HG02973 (cell line): Measurements from ENCODE around the gene RNASEH2A.
"Not testable (repeated sequence)": the region's sequence is repeated elsewhere in the genome, so short reads cannot be mapped to it uniquely, and the experiment has no call there.

Source experiments
- ATAC-seq: cut with Tn5 transposase; IDR thresholded peaks from one replicate; pipeline ENCODE4 v1.9.1; 2021; ENCODE audit warnings: moderate library complexity; ENCODE audit not compliant: unreplicated experiment

Gene RNASEH2A

DNA sequence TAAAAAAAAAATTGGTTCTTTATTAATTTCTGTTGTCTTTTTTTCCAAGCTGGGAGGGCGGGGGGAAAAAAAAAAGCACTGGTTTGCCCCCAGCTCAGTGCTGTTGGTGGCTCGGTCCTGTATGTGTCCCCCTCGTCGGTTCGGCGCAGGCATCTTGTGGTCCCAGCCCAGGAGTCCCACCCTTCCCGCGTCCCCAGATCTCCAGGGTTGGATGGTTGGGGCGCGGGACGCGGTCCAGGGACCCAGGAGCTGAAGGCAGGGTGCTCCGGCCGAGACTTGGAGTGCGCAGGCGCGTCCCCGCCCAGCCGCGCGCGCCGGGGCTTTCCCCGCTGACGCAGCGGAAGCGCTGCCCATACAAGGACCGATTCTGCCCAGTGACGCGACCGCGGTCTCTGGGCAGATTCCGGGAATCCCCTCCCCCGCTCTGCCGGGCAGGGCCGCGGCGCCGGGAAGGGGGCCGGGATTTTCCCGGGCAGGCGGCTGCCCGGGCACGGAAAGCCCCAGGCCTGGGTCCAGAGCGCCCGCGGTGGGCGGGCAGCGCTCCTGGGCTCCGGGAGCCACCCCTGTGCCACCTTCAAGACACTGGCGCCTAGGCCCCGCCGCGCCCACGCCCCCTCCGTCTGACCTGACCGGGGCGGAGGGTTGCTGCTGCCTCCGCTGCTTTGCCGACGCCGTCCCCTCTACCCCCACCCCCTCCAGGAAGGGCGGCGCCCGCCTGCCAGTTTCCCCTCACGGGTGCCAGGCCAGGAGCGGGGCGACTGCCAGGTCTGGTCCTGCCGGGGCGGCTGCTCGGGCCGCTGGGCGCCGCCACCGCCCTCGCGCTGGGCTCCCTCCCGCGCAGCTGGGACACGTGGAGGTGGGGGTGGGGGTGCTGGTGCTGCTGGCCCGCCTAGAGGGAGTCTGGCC, 12.8 kb upstream of the RNASEH2A start:
- peak; percentile 19 for ATAC-seq

DNA sequence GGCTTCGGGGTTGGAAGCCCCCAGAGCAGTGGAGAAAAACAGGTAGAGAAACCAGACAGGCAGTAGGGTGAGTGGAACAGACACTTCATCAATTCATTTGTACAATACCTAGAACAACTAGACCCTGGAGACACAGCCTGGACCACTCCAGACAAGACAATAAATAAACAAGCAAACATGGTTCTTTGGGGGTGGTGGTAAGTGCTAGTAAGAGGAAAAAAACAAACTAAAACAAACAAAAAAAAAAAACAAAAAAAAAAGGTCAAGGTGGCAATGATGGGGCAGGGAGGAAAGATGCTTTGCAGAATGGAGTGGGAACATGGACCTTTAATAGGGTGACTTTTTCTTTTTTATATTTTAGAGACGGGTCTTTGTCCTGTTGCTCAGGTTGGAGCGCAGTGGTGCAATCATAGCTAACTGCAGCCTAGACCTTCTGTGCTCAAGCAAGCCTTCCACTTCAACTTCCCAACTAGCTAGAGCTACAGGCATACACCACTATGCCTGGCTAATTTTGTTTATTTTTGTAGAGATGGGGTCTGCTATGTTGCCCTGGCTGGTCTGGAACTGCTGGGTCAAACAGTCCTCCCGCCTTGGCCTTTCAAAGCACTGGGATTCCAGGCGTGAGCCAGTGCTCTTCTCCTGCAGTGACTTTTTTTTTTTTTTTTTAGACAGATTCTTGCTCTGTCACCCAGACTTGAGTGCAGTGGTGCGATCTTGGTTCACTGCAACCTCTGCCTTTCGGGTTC, 12.0 kb upstream of the RNASEH2A start:
- no peak for ATAC-seq

DNA sequence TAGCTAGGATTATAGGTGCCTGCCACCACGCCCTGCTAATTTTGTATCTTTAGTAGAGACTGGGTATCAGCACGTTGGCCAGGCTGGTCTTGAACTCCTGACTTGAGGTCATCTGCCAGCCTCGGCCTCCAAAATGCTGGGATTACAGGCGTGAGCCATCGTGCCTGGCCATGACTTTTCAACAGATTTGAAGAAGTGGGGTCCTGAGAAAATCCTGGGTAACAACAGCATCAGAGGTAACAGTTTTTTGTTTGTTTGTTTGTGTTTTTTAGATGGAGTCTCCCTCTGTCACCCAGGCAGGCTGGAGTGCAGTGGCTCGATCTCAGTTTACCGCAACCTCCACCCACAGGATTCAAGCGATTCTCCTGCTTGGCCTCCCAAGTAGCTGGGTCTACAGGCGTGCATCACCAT, 11.4 kb upstream of the RNASEH2A start:
- no peak for ATAC-seq

DNA sequence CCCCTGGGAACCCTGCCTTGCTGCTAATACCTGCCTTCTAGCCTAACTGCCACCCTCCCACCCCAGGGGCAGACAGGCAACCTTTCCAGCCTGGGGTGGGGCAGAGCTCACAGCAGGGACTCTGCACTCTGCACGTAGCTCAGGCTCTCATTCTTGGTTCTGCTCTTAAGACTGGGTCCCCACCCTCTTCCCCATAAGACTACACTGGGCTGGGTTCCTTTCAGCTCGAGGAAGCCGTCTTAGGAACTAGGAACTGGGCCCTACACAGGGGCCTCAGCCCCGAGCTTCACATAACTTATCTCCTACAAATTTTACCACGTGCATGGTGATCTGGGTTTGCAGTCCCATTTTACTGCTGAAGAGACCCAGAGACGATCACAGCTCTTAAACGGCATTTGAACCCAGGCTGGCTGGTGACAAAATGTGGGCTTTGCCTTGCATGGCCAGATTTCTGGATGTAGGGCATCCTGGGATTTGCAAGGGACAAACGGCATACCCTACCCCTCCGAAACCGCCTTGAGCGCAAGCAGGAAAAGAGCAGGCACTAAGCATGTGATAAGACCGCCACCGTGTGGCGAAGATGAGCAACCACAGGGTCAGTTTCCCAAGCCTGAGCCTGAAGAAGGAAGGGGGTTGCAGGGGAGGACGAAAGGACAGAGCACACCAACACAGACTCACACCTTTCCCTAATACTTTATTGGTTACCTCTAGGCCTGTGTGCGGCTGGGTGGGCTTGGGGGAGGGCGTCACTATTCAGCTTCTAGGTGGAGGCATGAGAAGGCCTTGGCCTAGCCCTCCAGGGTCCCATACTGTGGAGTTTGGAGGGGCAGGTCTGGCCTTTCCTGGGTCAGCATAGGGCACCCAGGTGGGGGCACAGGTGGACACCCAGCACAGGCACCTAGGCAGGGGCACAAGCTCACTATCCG, 10.0 kb upstream of the RNASEH2A start:
- no peak for ATAC-seq

DNA sequence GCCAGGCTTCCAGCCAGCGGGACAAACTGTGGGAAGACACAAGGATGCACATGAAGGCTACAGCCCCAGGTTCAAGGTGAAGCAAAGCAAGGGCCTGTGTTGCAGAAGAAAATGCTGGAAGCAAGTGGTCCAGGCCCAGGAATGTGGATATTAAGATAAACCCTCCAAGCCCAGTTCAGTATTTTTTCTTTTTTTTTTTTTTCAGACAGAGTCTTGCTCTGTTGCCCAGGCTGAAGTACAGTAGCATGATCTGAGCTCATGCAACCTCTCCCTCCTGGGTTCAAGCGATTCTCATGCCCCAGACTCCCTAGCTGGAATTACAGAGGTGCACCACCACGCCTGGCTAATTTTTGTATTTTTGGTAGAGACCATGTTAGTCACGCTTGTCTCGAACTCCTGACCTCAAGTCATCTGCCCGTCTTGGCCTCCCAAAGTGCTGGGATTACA, 9.2 kb upstream of the RNASEH2A start:
- no peak for ATAC-seq

DNA sequence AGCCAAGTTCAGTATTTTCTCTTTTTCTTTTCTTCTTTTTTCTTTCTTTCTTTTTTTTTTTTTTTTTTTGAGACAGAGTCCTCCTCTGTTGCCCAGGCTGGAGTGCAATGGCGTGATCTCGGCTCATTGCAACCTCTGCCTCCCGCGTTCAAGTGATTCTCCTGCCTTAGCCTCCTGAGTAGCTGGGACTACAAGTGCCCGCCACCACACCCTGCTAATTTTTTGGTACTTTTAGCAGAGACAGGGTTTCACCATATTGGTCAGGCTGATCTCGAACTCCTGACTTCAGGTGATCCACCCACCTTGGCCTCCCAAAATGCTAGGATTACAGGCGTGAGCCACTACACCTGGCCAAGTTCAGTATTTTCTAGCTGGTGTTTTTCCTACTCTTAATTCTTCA, 8.8 kb upstream of the RNASEH2A start:
- ATAC-seq: not testable (repeated sequence)

DNA sequence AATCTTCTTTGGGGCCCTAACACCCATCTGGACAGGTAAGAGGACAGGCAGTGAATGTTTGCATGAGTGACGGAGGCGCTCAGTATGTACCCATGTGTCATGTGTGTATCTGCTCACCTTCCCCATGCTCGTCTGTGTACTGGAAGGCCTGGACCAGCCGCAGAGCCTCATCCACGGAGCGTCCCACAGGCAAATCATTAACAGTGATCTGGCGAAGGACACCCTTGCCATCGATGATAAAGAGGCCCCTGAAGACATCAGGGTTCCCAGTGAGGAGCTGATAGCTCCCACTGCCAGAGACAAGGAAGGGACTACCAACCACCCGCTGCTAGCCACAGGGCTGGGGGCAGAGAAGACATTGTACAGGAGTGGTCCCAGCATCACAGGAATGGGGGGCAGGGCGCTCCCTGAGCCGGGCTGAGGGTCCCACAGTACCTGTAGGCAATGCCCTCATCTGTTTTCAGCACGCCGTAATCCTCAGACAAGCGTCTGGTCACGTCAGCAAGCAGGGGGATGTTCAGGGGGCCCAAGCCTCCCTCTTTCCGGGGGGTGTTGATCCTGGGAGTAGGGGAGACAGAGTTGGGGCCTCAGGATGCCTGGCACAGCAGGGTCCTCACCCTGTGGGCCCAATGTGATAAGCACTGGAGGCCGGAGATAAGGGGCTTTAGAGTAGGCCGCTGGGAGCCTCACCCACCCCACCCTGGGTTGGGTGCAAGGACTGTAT, 6.5 kb upstream of the RNASEH2A start:
- ATAC-seq: no peak

DNA sequence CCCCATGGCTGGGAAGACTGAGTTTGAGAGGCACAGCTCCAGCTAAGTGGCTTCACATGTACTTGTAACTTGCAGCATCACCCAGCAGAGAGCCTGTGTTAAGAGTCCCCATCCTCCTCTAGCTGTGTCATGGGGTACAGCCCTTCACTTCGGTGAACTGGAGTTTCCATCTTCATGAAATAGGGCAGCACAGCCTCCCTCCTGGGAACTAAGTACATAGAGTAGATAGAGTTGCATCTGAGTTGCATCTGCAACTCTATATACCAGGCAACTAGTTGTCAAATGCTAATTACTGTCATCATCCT, 6.0 kb upstream of the RNASEH2A start:
- ATAC-seq: no peak

DNA sequence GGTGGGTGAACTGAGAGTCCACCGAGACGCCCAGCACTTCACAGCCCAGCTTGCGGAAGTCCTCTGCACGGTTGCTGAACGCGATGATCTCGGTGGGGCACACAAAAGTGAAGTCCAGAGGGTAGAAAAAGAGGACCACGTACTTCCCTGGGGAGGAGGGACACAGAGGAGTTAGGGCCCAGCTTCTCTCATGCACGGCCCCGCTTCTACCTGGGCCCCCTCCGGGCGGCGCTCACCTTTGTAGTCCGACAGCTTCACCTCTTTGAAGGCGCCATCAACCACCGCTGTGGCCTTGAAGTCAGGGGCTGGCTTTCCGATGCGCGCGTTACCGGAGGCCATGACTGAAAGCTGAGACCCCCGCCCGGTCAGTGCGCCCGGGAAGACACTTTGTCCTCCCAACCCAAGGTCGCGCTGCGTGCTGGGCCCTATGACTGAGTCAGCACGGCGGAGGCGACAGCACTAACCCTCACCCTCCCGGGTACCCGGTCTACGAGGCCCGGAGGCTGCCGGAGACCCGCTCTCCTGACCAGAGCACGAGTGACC, 5.4 kb upstream of the RNASEH2A start:
- ATAC-seq: no peak

DNA sequence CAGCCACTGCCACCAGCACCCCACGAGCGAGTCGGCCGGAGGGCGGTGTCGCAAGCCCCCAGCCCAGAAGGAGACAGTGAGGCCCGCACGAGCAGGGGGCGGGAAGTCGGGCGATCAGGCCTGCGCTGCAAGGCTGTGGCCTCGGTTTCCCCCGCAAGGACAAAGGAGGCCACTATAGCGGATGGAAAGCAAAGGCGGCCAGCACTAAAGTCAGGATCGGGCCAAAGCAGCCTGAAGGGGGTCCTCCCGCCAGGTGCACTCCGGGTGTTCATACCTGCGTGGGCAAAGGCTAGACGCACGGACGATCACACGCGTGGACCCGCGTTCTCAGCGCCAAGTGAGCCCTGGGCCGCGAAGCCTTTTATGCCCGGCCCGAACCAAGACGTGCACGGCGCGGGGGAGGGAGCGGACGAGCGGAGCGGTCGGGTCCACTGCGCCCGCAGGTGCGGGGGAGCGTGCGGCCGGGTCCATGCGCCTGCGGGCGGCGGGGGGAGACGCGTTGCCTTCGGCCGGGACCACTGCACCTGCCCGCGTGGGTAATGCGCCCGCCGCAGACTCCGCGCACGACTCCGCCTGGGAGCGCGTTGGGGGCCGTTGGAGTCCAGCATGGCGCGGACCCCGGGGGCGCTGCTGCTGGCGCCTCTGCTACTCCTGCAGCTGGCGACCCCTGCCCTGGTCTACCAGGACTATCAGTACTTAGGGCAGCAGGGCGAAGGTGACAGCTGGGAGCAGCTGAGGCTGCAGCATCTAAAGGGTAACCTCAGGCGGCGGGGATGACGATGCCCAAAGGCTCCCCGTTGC, 4.7 kb upstream of the RNASEH2A start, which contains the start of the genes PRDX2 and THSD8:
Gene PRDX2 (minus strand): TSS at position 335 of the 801 bp plus-strand sequence. CDS start 539 bp downstream, outside the sequence.
Gene THSD8 (plus strand): TSS at position 604 of the 801 bp plus-strand sequence. CDS start 3 bp downstream, at position 607.
- no peak for ATAC-seq

DNA sequence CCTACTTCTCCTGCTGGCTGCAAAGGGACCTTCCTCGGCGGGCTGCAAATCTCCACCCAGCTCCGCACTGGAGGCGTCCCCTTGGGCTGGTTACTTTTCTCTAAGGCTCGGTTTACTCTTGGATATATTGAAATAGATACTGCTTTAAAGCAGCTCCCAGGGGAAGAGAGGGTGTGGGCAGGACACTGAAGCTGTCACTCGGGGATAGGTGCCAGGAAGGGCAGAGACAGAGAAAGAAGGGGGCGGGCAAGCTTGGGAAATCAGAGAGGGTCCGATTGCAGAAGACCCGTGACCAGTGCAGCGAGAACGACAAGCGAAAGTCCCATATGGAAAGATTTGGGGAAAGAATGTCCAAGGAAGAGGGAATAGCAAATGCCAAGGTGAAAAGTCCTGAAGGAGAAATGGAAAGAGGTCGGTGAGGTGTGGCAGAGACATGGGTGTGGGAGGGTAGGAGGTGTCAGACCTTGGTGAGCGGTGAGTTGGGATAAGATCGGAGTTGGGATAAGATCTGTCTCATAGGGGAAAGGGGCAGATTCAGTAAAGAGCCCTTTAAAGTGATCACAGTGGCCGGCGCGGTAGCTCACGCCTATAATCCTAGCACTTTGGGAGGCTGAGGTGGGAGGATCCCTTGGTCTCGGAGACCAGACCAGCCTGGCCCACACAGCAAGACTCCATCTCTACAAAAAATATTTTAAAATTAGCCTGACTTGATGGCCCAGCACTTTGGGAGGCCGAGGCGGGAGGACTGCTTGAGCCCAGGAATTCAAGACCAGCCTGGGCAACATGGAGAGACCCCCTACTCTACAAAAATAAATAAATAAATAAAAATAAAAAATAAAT, 3.9 kb upstream of the RNASEH2A start:
- ATAC-seq: no peak

DNA sequence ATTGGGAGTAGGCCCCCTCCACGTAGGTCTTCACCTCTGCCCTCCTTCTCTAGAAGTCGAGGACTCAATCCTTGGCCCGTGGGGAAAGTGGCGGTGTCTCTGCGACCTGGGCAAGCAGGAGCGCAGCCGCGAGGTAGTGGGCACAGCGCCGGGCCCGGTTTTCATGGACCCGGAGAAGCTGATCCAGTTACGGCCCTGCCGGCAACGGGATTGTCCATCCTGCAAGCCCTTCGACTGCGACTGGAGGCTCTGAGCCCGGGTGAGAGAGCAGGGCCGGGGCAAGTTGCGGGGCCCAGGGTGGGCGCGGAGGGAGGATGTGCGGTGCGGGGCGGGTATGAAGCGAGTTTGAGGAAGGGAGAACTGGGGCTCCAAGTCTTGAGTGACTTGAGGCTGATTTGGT, 2.3 kb upstream of the RNASEH2A start:
- no peak for ATAC-seq

DNA sequence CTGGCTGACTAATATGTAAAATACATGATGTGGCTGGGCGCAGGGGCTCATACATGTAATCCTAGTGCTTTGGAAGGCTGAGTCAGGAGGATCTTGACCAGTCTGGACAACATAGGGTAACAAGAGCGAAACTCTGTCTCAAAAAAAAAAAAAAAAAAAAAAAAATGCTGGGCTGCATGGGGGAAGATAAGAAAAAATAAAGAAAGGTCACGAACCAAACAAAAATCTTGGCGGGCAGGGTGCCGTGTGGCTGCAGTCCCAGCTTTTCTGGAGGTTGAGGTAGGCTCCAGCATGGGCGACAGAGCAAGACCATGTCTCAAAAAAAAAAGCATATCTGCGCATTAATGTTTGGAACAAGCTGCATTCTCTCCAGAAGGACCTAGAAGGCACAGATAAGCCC, 8.7 kb downstream of the RNASEH2A start:
- ATAC-seq: no peak

DNA sequence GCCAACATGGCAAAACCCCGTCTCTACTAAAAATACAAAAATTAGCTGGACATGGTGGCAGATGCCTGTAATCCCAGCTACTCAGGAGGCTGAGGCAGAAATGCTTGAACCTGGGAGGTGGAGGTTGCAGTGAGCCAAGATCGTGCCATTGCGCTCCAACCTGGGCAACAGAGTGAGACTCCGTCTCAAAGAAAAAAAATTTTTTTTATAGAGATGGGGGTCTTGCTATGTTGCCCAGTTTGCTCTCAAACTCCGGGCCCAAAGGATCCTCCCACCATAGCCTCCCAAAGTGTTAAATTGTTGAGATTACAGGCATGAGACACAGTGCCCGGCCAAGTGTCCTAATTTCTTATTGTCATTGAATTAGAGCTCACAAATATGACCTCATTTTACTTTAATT, 10.8 kb downstream of the RNASEH2A start:
- ATAC-seq: not testable (repeated sequence)

DNA sequence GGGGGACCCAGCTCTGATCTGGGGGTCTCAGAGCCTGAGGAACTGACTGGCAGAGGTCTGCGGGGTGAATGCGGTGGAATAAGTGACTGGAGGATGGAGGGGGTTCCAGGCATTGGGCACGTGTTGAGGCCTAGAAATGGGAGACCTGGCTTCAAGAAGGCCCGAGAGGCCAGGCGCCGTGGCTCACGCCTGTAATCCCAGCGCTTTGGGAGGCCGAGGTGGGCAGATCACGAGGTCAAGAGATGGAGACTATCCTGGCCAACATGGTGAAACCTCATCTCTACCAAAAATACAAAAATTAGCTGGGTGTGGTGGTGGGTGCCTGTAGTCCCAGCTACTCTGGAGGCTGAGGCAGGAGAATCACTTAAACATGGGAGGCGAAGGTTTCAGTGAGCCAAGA, 11.4 kb downstream of the RNASEH2A start:
- ATAC-seq: not testable (repeated sequence)

DNA sequence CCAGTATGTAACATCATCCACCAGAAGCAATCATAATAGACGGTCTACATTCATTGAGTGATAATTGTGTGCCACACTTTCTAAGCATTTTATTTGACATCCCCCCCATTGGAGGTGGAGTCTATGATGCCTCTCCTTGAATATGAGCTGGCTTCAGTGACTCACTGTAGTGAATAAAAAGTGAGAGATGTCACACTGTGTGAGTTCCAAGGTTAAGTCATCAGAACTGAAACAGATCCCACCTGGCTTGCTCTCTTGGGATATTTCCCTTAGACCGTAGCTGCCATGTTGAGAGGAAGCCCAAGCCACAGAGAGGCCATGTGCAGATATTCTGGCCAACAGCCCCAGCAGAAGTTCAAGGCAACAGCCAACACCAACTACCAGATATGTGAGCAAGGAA, 15.4 kb downstream of the RNASEH2A start:
- no peak for ATAC-seq

DNA sequence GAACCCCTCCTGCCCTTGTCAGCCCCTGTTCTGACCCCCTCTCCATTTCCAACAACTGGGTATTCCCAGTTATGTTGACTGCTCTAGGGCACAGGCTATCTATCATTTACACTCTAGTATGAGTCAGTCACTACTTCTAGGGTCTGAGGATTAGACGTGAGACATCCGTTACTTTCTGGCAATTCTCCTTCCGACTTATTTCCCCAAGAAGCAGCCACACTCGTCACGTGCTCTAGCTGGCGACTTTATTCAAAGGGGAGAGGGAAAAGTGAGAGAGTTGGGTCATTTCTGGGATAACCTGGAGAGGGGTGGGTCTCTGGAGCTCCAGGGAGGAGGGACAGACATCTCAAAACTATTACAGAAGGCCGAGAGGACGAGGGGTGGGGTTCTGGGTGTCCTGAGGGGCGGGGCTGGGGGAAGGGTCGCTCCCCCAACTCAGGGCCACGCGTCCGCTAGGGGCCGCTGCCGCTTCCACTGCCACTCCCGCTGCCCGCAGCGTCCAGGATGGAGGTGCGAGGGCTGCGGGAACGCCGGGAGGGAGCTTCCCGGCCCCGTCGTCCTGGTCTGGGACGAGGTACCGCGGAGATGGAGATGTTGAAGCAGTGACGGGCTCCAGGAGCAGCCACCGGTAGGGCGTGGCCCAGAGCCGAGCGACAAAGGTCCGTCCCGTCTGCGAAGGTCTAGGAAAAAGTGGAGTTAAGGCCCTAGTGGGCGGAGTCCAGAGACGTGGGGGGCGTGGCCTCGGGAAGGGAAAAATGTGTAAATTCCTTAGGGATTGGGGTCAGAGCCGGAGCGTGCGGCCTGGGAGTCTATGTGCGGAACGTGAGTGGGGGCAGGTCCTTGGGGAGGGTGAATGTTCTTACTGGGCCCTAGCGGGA, 19.1 kb downstream of the RNASEH2A start:
- ATAC-seq: no peak
